ENCODE data around the gene ASB5.
"Not testable (repeated sequence)": the region's sequence is repeated elsewhere in the genome, so short reads cannot be mapped to it uniquely, and the experiment has no call there.

Gene ASB5
- total RNA-seq: 0 reads per million in 2 experiments

- DNase-seq (ENCODE audit: low read depth): no peak
Measured at GRCh38 chr4:176268963-176269362, at the start of gene ASB5. Gene ASB5 (minus strand): TSS chr4:176269222. CDS start chr4:176269108, 114 bp downstream.

- DNase-seq (ENCODE audit: low read depth): no peak
Measured at GRCh38 chr4:176313596-176314336, 44.7 kb upstream of the ASB5 start.

- no peak for DNase-seq (ENCODE audit: low read depth)
Measured at GRCh38 chr4:176309772-176310171, 40.8 kb upstream of the ASB5 start.

- DNase-seq (ENCODE audit: low read depth): no peak
Measured at GRCh38 chr4:176309046-176309445, 40.0 kb upstream of the ASB5 start.

- no peak for DNase-seq (ENCODE audit: low read depth)
Measured at GRCh38 chr4:176308441-176308840, 39.4 kb upstream of the ASB5 start.

- no peak for DNase-seq (ENCODE audit: low read depth)
Measured at GRCh38 chr4:176307666-176307930, 38.6 kb upstream of the ASB5 start.

GRCh38 chr4:176306837-176307665, 38.0 kb upstream of the ASB5 start:
- no peak for DNase-seq (ENCODE audit: low read depth)

- DNase-seq (ENCODE audit: low read depth): no peak
Measured at GRCh38 chr4:176303938-176304337, 34.9 kb upstream of the ASB5 start.

GRCh38 chr4:176302283-176303275, 33.6 kb upstream of the ASB5 start:
- no peak for DNase-seq (ENCODE audit: low read depth)

GRCh38 chr4:176300565-176300964, 31.5 kb upstream of the ASB5 start:
- no peak for DNase-seq (ENCODE audit: low read depth)

- DNase-seq (ENCODE audit: low read depth): no peak
Measured at GRCh38 chr4:176300036-176300435, 31.0 kb upstream of the ASB5 start.

- DNase-seq (ENCODE audit: low read depth): no peak
Measured at GRCh38 chr4:176298664-176299063, 29.6 kb upstream of the ASB5 start.

GRCh38 chr4:176295907-176296306, 26.9 kb upstream of the ASB5 start:
- not testable (repeated sequence) for DNase-seq (ENCODE audit: low read depth)

- no peak for DNase-seq (ENCODE audit: low read depth)
Measured at GRCh38 chr4:176293660-176294059, 24.6 kb upstream of the ASB5 start.

GRCh38 chr4:176292920-176293319, 23.9 kb upstream of the ASB5 start:
- DNase-seq (ENCODE audit: low read depth): no peak

GRCh38 chr4:176291748-176292147, 22.7 kb upstream of the ASB5 start:
- no peak for DNase-seq (ENCODE audit: low read depth)

GRCh38 chr4:176290520-176290919, 21.5 kb upstream of the ASB5 start:
- no peak for DNase-seq (ENCODE audit: low read depth)

- no peak for DNase-seq (ENCODE audit: low read depth)
Measured at GRCh38 chr4:176289561-176289960, 20.5 kb upstream of the ASB5 start.

GRCh38 chr4:176288020-176288419, 19.0 kb upstream of the ASB5 start:
- DNase-seq (ENCODE audit: low read depth): no peak

GRCh38 chr4:176287546-176287945, 18.5 kb upstream of the ASB5 start:
- DNase-seq (ENCODE audit: low read depth): no peak

- DNase-seq (ENCODE audit: low read depth): no peak
Measured at GRCh38 chr4:176286728-176287127, 17.7 kb upstream of the ASB5 start.

GRCh38 chr4:176279560-176279959, 10.5 kb upstream of the ASB5 start:
- not testable (repeated sequence) for DNase-seq (ENCODE audit: low read depth)
